GM23338 (cell line): ENCODE results near the gene ZP3.
"Not testable (repeated sequence)": the region's sequence is repeated elsewhere in the genome, so short reads cannot be mapped to it uniquely, and the experiment has no call there.

Source experiments
- CREB1 ChIP-seq: fragments of 250-450 bp; sonication (Bioruptor Pico); IDR thresholded peaks from 2 replicates; pipeline ENCODE4 v1.5.0; 2020; ENCODE audit warnings: low read depth, mild to moderate bottlenecking, moderate library complexity
- EZH2 ChIP-seq: fragments of 200-600 bp; sonication (generic); IDR thresholded peaks from one replicate; pipeline ENCODE4 v1.8.0; 2017; ENCODE audit warnings: antibody characterized with exemption, mild to moderate bottlenecking, low read depth; ENCODE audit not compliant: unreplicated experiment
- EZH2phosphoT487 ChIP-seq: fragments of 200-600 bp; sonication (generic); IDR thresholded peaks from one replicate; pipeline ENCODE4 v1.8.1; 2018; ENCODE audit warnings: antibody characterized with exemption; ENCODE audit not compliant: unreplicated experiment
- JUNB ChIP-seq: IDR thresholded peaks from one replicate; pipeline ENCODE4 v1.6.1; 2016; ENCODE audit warnings: antibody characterized with exemption; ENCODE audit not compliant: unreplicated experiment
- NANOG ChIP-seq: IDR thresholded peaks from 2 replicates; pipeline ENCODE4 v1.6.1; 2016; ENCODE audit warnings: antibody characterized with exemption, borderline replicate concordance
- POLR2AphosphoS5 ChIP-seq: IDR thresholded peaks from 2 replicates; pipeline ENCODE4 v1.6.1; 2016; ENCODE audit warnings: antibody characterized with exemption, low read depth
- REST ChIP-seq: IDR thresholded peaks from one replicate; pipeline ENCODE4 v1.6.1; 2018; ENCODE audit warnings: antibody characterized with exemption; ENCODE audit not compliant: unreplicated experiment
- ZNF114 ChIP-seq: fragments of 250-450 bp; sonication (Bioruptor Pico); IDR thresholded peaks from 2 replicates; pipeline ENCODE4 v1.5.0; 2020; ENCODE audit warnings: mild to moderate bottlenecking, moderate library complexity
- TF ChIP-seq, protein P1 (sequence below), 2 experiments: fragments of 200-600 bp in 1 of 2; sonication (generic) in 1 of 2; conservative IDR thresholded peaks; 2 replicates each; pipeline versions ENCODE4 v1.5.1 to v1.6.1; 2016 to 2017; ENCODE audit warnings: antibody characterized with exemption in 2 of 2, low read depth in 2 of 2, mild to moderate bottlenecking in 2 of 2, moderate library complexity in 1 of 2

DNA sequence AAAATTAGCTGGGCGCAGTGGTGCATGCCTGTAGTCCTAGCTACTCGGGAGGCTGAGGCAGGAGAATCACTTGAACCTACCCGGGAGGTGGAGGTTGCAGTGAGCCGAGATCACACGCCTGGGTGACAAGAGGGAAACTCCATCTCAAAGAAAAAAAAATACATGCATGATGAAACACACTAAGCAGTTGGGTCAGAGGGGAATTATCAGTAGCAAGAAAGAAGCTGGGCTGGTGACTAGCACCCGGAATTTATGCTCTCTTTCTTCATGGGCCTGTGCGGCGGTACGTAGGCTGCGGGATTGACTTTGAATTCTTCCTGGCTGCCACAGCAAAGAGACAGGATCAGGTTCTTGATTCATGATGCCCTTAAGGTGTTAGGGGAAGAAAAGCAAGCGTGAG lies 54.9 kb downstream of the ZP3 start:
- TF ChIP-seq, protein P1, sequence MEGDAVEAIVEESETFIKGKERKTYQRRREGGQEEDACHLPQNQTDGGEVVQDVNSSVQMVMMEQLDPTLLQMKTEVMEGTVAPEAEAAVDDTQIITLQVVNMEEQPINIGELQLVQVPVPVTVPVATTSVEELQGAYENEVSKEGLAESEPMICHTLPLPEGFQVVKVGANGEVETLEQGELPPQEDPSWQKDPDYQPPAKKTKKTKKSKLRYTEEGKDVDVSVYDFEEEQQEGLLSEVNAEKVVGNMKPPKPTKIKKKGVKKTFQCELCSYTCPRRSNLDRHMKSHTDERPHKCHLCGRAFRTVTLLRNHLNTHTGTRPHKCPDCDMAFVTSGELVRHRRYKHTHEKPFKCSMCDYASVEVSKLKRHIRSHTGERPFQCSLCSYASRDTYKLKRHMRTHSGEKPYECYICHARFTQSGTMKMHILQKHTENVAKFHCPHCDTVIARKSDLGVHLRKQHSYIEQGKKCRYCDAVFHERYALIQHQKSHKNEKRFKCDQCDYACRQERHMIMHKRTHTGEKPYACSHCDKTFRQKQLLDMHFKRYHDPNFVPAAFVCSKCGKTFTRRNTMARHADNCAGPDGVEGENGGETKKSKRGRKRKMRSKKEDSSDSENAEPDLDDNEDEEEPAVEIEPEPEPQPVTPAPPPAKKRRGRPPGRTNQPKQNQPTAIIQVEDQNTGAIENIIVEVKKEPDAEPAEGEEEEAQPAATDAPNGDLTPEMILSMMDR (conservative IDR thresholded peaks at IDR 0.05; ENCODE audit: low read depth in 2 of 2) = not testable (repeated sequence)
- TF ChIP-seq EZH2; POLR2AphosphoS5; CREB1 (CRISPR knock-in tag); ZNF114; NANOG; REST; JUNB; EZH2phosphoT487: not testable (repeated sequence)
